Ovary (tissue), 9 donors: Measurements from ENCODE around the gene CFAP210. TPM values are rescaled to one million over a fixed set of nuclear protein-coding genes. Genes with fewer than 3 reads are reported as not detected.

ENCODE experiments used
- DNase-seq, 5 donors: peaks; one replicate each; pipeline ENCODE4 v3.0.0-alpha.2; 2019 to 2020
- H3K27ac ChIP-seq, 2 donors: fragments of 200-600 bp; one replicate each; pipeline versions ENCODE4 v1.5.1 to v1.8.0; 2019 to 2022
- H3K27me3 ChIP-seq: fragments of 200-600 bp; one replicate; pipeline ENCODE4 v1.8.0; 2022
- H3K36me3 ChIP-seq: fragments of 200-600 bp; sonication (generic); one replicate; pipeline ENCODE4 v1.5.1; 2019
- H3K4me1 ChIP-seq: one replicate; pipeline ENCODE4 v1.8.1; 2013; ENCODE audit warnings: mild to moderate bottlenecking, moderate library complexity; ENCODE audit not compliant: insufficient read depth
- H3K4me3 ChIP-seq: fragments of 200-600 bp; sonication (generic); one replicate; pipeline ENCODE4 v1.5.1; 2017
- H3K9me3 ChIP-seq, 2 donors: fragments of 200-600 bp in 1 of 2; sonication (generic) in 1 of 2; one replicate each; pipeline versions ENCODE4 v1.5.1 to v1.8.1; 2013 to 2019; ENCODE audit warnings: mild to moderate bottlenecking in 1 of 2, moderate library complexity in 1 of 2
- EP300 ChIP-seq: sonication (generic); formaldehyde crosslinking; IDR thresholded peaks from one replicate; pipeline ENCODE4 v1.6.1; 2017; ENCODE audit warnings: antibody characterized with exemption
- POLR2A ChIP-seq: fragments of 450-650 bp; IDR thresholded peaks from one replicate; pipeline ENCODE4 v1.6.1; 2017; ENCODE audit warnings: antibody characterized with exemption, mild to moderate bottlenecking, moderate library complexity
- WGBS, 3 donors: extraction: QIAGEN DNeasy Blood & Tissue Kit in 1 of 3; methylation state at CpG; one replicate each; pipeline versions ENCODE4 v1.1.5 to v1.1.7; 2013 to 2017; 5-methylcytosine and 5-hydroxymethylcytosine counted together
- intact Hi-C, 4 donors: fragments of 100-400 bp; cut with DNase I; formaldehyde crosslinking; loops; one replicate each; pipeline versions ENCODE4 v1.11.0 to v1.15.1; 2022 to 2023
- polyA plus RNA-seq, 2 donors: library from polyadenylated mRNA; stranded (reverse); fragments of 200-250 nt in 1 of 2; fragments of 350-450 nt in 1 of 2; fragmentation: Illumina TruSeq in 1 of 2; extraction: RNeasy Lipid Tissue Mini Kit (QIAGEN cat#74804) in 1 of 2; gene quantifications; one replicate each; pipeline ENCODE4 v1.2.3, GENCODE V29; 2013 to 2014
- total RNA-seq, 7 donors: library from RNA; depleted of rRNA in 2 of 7; stranded (reverse); fragments of >200 nt in 2 of 7; fragmentation: NEBNext Ultra II Directional in 3 of 7; extraction: Animal tissue kit (Norgen Biotek cat#: 25700) in 3 of 7; gene quantifications; one replicate each; pipeline versions ENCODE4 v1.1.0 to v1.2.4, GENCODE V29; 2016 to 2023
- TF ChIP-seq, protein P1 (sequence below), 3 donors: fragments of 450-650 bp in 2 of 3; fragments of 200-600 bp in 1 of 3; IDR thresholded peaks; one replicate each; pipeline versions ENCODE4 v1.5.1 to v1.8.0; 2016 to 2022; ENCODE audit warnings: antibody characterized with exemption in 3 of 3, mild to moderate bottlenecking in 1 of 3
- donor health status: DM: no; HTN: no; CAD: no; lungs with moderate emphysema.
- donor health status: DM: no; HTN: no; CAD: no.
- donor health status: Bipolar disorder and iron deficiency.
- donor health status: DM: yes; HTN: yes; CAD: no.
- donor health status: DM: no; HTN: no; CAD: no.
- donor health status: DM: yes; HTN: yes; CAD: no.

The CFAP210 gene
- total and polyA plus RNA-seq, 9 donors, result 0.07 to 2.8 (median 0.75) TPM; not detected in 1

DNA sequence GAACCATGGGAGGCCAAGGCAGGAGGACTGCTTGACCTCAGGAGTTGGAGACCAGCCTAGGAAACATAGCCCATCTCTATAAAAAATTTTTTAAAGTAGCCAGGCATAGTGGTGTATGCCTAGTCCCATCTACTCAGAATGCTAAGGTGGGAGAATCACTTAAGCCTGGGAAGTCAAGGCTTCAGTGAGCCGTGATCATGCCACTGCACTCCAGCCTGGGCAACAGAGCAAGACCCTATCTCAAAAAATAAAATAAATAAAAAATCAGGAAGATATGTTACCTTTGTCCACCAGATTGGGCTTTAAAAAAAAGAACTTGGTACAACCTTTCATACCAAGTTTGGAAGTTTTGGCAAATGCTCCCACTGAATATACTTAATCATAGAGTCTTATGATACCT, 35.3 kb downstream of the CFAP210 start:
- intact Hi-C loops, result no loop called here
- H3K36me3 ChIP-seq, result no peaks in the 10 kb centered on the region
- H3K4me3 ChIP-seq, result no peak overlapping the region
- no peaks in the 10 kb centered on the region for H3K27me3 ChIP-seq
- no peak for DNase-seq
- TF ChIP-seq, protein P1, sequence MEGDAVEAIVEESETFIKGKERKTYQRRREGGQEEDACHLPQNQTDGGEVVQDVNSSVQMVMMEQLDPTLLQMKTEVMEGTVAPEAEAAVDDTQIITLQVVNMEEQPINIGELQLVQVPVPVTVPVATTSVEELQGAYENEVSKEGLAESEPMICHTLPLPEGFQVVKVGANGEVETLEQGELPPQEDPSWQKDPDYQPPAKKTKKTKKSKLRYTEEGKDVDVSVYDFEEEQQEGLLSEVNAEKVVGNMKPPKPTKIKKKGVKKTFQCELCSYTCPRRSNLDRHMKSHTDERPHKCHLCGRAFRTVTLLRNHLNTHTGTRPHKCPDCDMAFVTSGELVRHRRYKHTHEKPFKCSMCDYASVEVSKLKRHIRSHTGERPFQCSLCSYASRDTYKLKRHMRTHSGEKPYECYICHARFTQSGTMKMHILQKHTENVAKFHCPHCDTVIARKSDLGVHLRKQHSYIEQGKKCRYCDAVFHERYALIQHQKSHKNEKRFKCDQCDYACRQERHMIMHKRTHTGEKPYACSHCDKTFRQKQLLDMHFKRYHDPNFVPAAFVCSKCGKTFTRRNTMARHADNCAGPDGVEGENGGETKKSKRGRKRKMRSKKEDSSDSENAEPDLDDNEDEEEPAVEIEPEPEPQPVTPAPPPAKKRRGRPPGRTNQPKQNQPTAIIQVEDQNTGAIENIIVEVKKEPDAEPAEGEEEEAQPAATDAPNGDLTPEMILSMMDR (IDR thresholded peaks at IDR 0.05), result no peak
- TF ChIP-seq POLR2A, result no peak
- TF ChIP-seq EP300, result no peak
- 97 to 100% (median 98%) methylated on average over 1 of the region's 1 CpG for WGBS, 3 donors
- no peaks in the 10 kb centered on the region for H3K9me3 ChIP-seq
- H3K4me1 ChIP-seq, result no peaks in the 10 kb centered on the region
- no peak overlapping the region for H3K27ac ChIP-seq

DNA sequence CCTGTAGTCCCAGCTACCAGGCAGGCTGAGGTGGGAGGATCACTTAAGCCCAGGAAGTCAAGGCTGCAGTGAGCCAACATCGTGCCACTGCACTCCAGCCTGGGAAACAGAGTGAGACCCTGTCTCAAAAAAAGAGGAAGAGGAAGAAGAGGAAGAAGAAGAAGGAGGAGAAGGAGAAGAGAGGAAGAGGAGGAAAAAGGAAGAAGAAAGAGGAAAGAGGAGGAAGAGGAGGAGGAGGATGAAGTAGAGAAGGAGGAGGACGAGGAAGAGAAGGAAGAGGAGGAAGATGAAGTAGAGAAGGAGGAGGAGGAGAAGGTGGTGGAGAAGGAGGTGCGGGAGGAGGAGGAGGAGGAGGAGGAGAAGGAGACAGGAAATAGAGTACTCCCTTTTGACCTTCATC, 38.0 kb downstream of the CFAP210 start:
- H3K36me3 ChIP-seq, result no peaks in the 10 kb centered on the region
- intact Hi-C loops, result no loop called here
- no peaks in the 10 kb centered on the region for H3K4me1 ChIP-seq
- H3K9me3 ChIP-seq, result no peaks in the 10 kb centered on the region
- H3K4me3 ChIP-seq, result no peak overlapping the region
- TF ChIP-seq, protein P1 (IDR thresholded peaks at IDR 0.05), result no peak
- no peak for TF ChIP-seq EP300
- no peak for TF ChIP-seq POLR2A
- no peak for DNase-seq
- no peak overlapping the region for H3K27ac ChIP-seq
- 63 to 76% (median 67%) methylated on average over 3 of the region's 3 CpGs for WGBS, 3 donors
- H3K27me3 ChIP-seq, result no peaks in the 10 kb centered on the region

DNA sequence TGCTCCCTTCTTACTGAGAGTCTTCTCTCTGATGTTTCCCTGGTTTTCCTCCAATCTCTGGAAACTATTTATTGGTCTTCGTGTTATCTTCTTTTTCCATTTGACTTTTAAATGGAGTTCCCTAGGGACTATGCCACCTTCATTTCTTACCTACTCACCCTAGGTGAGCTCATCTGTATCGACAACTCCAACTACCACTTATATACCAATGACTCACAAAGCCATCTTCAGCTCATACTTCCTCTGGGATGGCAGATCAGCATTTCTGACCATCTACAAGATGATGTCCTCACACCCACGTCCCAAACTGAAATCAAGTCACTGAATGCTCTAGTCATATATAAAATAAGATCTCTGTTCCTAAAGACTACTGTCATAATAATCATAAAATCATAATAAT, 40.6 kb downstream of the CFAP210 start:
- no peak for DNase-seq
- Histone ChIP-seq H3K36me3 (no peaks in the 10 kb centered on the region), H3K4me3 (no peak overlapping the region), H3K27me3 (no peaks in the 10 kb centered on the region), H3K9me3 (no peaks in the 10 kb centered on the region), H3K4me1 (no peaks in the 10 kb centered on the region), H3K27ac (no peak overlapping the region)
- TF ChIP-seq EP300 (no peak), POLR2A (no peak)
- TF ChIP-seq, protein P1 (IDR thresholded peaks at IDR 0.05), result no peak
- 86 to 89% (median 89%) methylated on average over 3 of the region's 3 CpGs for WGBS, 3 donors
- intact Hi-C loops, result no loop called here

DNA sequence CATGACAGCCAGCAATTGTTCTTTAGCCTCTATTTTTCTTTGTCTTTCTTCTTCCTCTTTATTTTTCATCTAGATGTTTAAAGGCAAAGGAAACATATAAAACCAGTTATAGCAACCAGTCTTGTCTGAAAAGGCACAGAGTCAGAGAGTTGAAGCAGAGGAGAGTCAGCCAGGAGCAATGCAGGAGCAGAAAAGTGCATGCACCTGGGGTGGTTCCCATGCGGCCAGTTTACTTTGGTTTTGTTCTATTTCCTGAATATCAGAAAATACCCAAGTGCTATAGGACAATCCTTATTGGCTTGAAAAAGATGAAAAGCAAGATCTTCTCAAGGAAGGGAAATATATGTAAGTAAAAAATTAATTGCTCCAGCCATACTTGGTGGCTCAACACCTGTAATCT, 44.9 kb downstream of the CFAP210 start:
- intact Hi-C loops, result loop anchor here in 1 of 4 donors (5.0 kb wide), 1 partner anchor 427 kb away; no protein-coding TSS in a partner anchor
- Histone ChIP-seq H3K9me3 (no peaks in the 10 kb centered on the region), H3K36me3 (no peaks in the 10 kb centered on the region), H3K27ac (no peak overlapping the region), H3K4me3 (no peak overlapping the region), H3K4me1 (no peaks in the 10 kb centered on the region), H3K27me3 (no peaks in the 10 kb centered on the region)
- 67 to 83% (median 73%) methylated on average over 1 of the region's 1 CpG for WGBS, 3 donors
- TF ChIP-seq, protein P1 (IDR thresholded peaks at IDR 0.05), result no peak
- no peak for TF ChIP-seq POLR2A
- TF ChIP-seq EP300, result no peak
- no peak for DNase-seq
